Breast epithelium (tissue), 4 donors: ENCODE results near the gene MEX3C. TPM values are rescaled to one million over a fixed set of nuclear protein-coding genes. Genes with fewer than 3 reads are reported as not detected.

ENCODE experiments used
- DNase-seq, 2 donors: peaks; one replicate each; pipeline ENCODE4 v3.0.0-alpha.2; 2019; ENCODE audit warnings: low spot score in 2 of 2
- H3K27ac ChIP-seq, 2 donors: fragments of 200-600 bp; sonication (generic) in 1 of 2; one replicate each; pipeline ENCODE4 v1.5.1; 2016 to 2019; ENCODE audit warnings: mild to moderate bottlenecking in 1 of 2
- H3K27me3 ChIP-seq, 2 donors: fragments of 200-600 bp; sonication (generic) in 1 of 2; one replicate each; pipeline versions ENCODE4 v1.5.1 to v1.6.0; 2017 to 2019; ENCODE audit warnings: control low read depth in 1 of 2, mild to moderate bottlenecking in 1 of 2
- H3K36me3 ChIP-seq: fragments of 200-600 bp; one replicate; pipeline ENCODE4 v1.5.1; 2019
- H3K4me1 ChIP-seq, 2 donors: fragments of 200-600 bp; sonication (generic); one replicate each; pipeline ENCODE4 v1.5.1; 2016 to 2019; ENCODE audit warnings: control low read depth in 1 of 2
- H3K4me3 ChIP-seq, 3 donors: fragments of 200-600 bp; sonication (generic); 1 replicate in 2 of 3; 2 replicates in 1 of 3; pipeline ENCODE4 v1.5.1; 2016 to 2019; ENCODE audit warnings: mild to moderate bottlenecking in 3 of 3, moderate library complexity in 2 of 3
- H3K9me3 ChIP-seq, 2 donors: fragments of 200-600 bp; sonication (generic) in 1 of 2; one replicate each; pipeline ENCODE4 v1.5.1; 2016 to 2019; ENCODE audit warnings: control low read depth in 1 of 2
- POLR2A ChIP-seq: fragments of 450-650 bp; IDR thresholded peaks from one replicate; pipeline ENCODE4 v1.6.1; 2016; ENCODE audit warnings: antibody characterized with exemption, mild to moderate bottlenecking, moderate library complexity
- POLR2AphosphoS5 ChIP-seq, 3 donors: sonication (generic); formaldehyde crosslinking; IDR thresholded peaks; one replicate each; pipeline ENCODE4 v1.6.1; 2017; ENCODE audit warnings: antibody characterized with exemption in 3 of 3
- intact Hi-C: fragments of 100-400 bp; cut with DNase I; formaldehyde crosslinking; loops from one replicate; pipeline ENCODE4 v1.15.1; 2023; ENCODE audit warnings: low total_unique reads
- total RNA-seq, 3 donors: library from RNA; depleted of rRNA; stranded (reverse); fragments of >200 nt; gene quantifications; one replicate each; pipeline ENCODE4 v1.1.0, GENCODE V29; 2016
- TF ChIP-seq, protein P1 (sequence below), 3 donors: fragments of 450-650 bp; IDR thresholded peaks; one replicate each; pipeline ENCODE4 v1.5.1; 2016 to 2017; ENCODE audit warnings: antibody characterized with exemption in 3 of 3, mild to moderate bottlenecking in 3 of 3, moderate library complexity in 3 of 3

The MEX3C gene
- total RNA-seq, 3 donors from 2014 or later, result 22.4 to 42.0 (median 29.2) TPM

DNA sequence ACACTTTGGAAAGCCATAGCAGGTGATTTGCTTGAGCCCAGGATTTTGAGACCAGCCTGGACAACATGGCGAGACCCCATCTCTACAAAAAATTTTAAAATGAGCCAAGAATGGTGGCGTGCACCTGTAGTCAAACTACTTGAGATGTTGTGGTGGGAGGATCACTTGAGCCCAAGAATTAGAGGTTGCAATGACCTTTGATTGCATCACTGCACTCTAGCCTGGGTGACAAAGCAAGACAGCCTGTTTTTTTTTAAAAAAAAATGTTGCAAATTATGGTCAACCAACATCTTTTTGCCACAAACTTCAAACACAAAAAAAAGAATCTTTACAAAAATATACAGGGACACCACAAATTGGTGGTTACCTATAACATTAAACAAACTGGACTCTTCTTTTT, 40.3 kb downstream of the MEX3C start:
- no peak overlapping the region for H3K27ac ChIP-seq
- TF ChIP-seq, protein P1, sequence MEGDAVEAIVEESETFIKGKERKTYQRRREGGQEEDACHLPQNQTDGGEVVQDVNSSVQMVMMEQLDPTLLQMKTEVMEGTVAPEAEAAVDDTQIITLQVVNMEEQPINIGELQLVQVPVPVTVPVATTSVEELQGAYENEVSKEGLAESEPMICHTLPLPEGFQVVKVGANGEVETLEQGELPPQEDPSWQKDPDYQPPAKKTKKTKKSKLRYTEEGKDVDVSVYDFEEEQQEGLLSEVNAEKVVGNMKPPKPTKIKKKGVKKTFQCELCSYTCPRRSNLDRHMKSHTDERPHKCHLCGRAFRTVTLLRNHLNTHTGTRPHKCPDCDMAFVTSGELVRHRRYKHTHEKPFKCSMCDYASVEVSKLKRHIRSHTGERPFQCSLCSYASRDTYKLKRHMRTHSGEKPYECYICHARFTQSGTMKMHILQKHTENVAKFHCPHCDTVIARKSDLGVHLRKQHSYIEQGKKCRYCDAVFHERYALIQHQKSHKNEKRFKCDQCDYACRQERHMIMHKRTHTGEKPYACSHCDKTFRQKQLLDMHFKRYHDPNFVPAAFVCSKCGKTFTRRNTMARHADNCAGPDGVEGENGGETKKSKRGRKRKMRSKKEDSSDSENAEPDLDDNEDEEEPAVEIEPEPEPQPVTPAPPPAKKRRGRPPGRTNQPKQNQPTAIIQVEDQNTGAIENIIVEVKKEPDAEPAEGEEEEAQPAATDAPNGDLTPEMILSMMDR (IDR thresholded peaks at IDR 0.05), result no peak
- TF ChIP-seq POLR2AphosphoS5 (IDR thresholded peaks at IDR 0.05), result no peak
- no peak for TF ChIP-seq POLR2A
- no peak overlapping the region for H3K4me3 ChIP-seq
- intact Hi-C loops, result no loop called here
- H3K9me3 ChIP-seq, result no peaks in the 10 kb centered on the region
- H3K4me1 ChIP-seq, result no peaks in the 10 kb centered on the region
- no peak for DNase-seq
- H3K27me3 ChIP-seq, result no peaks in the 10 kb centered on the region
- no peaks in the 10 kb centered on the region for H3K36me3 ChIP-seq

DNA sequence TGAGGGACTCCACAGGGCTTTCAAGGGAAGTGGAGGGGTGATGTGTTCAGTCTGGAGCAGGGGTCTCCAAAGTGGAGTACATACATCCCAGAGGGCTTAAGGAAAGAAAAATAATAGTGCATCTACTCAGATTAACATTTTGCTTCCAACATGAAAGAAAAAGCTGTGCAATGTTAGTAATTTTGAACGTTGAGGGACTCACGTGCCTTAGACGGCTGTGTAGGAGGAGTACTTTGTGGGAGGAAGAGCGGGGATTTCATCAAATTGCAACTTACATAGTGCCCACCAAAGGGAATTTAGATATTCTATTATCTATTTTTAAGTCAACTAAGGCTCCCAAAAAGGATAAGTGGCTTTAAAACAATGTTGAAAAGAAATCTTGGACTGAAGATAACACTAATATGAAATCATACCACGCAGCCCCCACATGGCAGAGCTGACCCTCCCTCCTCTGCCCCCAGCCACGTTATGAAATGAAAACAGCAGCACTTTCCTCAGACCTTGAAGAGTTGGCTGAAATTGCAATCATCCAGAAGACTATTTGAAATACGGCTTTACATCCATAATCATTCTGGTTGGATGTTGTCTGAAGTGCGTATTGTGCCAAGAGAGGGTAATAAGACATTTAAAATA, 42.9 kb downstream of the MEX3C start:
- DNase-seq, result no peak
- Histone ChIP-seq H3K4me3 (no peak overlapping the region), H3K27me3 (no peaks in the 10 kb centered on the region), H3K9me3 (no peaks in the 10 kb centered on the region), H3K27ac (no peak overlapping the region), H3K4me1 (no peaks in the 10 kb centered on the region), H3K36me3 (no peaks in the 10 kb centered on the region)
- TF ChIP-seq POLR2AphosphoS5 (IDR thresholded peaks at IDR 0.05) (no peak), POLR2A (no peak)
- TF ChIP-seq, protein P1 (IDR thresholded peaks at IDR 0.05), result no peak
- intact Hi-C loops, result no loop called here

DNA sequence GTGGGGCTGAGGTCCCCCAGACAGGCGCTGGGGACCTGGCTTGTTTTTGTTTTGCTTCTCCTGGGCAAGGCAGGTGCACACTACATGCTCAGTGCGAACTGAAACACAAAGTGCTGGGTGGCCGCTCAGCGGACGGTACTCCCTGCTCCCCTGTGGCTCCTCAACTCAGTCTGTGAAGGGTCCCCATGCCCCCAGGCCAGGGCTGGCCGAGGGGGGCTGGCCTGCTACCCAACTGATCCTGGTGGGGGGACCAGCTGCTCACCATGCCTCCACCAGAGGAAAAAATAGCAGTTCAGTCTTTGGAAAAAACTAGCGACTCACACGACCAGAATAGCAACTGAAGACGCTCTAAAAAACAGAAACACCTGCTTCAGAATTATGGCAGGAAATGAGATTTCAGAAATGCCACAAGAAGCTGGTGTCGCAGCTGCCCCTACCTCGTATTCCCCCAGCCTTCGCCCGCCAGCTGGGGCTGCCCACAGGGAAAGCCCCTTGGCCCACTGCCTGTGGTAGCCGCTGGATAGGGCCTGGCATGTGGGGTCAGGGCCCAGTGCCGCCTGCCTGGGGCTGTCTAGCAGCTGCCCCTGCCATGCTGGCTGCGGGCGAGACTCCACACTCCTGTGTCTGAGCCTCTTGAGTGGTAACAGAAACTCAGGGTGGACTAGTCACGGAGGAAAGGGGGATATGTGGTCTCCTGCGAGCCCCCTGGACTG, 43.7 kb downstream of the MEX3C start:
- no peak overlapping the region for H3K4me3 ChIP-seq
- TF ChIP-seq, protein P1 (IDR thresholded peaks at IDR 0.05), result no peak
- TF ChIP-seq POLR2AphosphoS5 (IDR thresholded peaks at IDR 0.05), result no peak
- TF ChIP-seq POLR2A, result no peak

GRCh38 chr18:51151568-51152511, 45.6 kb downstream of the MEX3C start:
- Histone ChIP-seq H3K36me3 (no peaks in the 10 kb centered on the region), H3K4me1 (no peaks in the 10 kb centered on the region), H3K27me3 (no peaks in the 10 kb centered on the region), H3K4me3 (no peak overlapping the region), H3K9me3 (no peaks in the 10 kb centered on the region), H3K27ac (no peak overlapping the region)
- intact Hi-C loops, result loop anchor here (2.0 kb wide), 1 partner anchor 75 kb away; no protein-coding TSS in a partner anchor
- TF ChIP-seq POLR2AphosphoS5 (IDR thresholded peaks at IDR 0.05), result no peak
- TF ChIP-seq, protein P1 (IDR thresholded peaks at IDR 0.05), result no peak
- TF ChIP-seq POLR2A, result no peak
- no peak for DNase-seq

More for the DNA sequence above, 43.7 kb downstream of the MEX3C start:
- Histone ChIP-seq H3K9me3 (no peaks in the 10 kb centered on the region), H3K27me3 (no peaks in the 10 kb centered on the region), H3K27ac (no peak overlapping the region), H3K4me1 (no peaks in the 10 kb centered on the region), H3K36me3 (no peaks in the 10 kb centered on the region)
- intact Hi-C loops, result no loop called here
- no peak for DNase-seq
